ENCODE results near the gene GOT2.

DNA sequence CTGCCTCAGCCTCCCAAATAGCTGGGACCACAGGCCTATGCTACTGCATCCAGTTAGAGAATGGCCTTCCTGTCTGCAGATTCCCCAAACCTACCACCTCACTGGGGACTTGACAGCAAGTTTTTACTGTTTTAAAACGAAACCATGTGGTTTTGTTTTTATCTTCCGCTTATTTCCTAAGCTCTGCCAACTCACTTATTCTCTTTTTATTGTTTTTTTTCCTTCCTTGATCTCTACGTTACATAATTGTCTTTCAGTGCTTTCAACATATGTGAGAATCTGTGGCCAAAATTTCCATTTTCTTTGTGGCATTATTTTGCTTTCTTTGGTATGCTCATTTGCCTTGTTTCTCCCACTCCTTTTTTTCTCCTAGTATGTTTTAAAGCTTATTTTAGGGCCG, 35.0 kb downstream of the GOT2 start:
- TF ChIP-seq EZH2 (IDR thresholded peaks at IDR 0.05; ENCODE audit: insufficient read depth, poor library complexity, severe bottlenecking) (no peak), EZH2phosphoT487 (IDR thresholded peaks at IDR 0.05; ENCODE audit: insufficient read depth, low read depth) (no peak)

Data from GM23248 (cell line).